Hepatocyte (in vitro differentiated cells): ENCODE results near the gene APOLD1.

ENCODE experiments used
- EZH2phosphoT487 ChIP-seq: fragments of 200-600 bp; sonication (generic); IDR thresholded peaks from one replicate; pipeline ENCODE4 v1.6.1; 2018; ENCODE audit warnings: antibody characterized with exemption, mild to moderate bottlenecking, low read depth, moderate library complexity; ENCODE audit not compliant: unreplicated experiment, severe bottlenecking
- TF ChIP-seq, protein P1 (sequence below): fragments of 200-600 bp; sonication (generic); IDR thresholded peaks from 2 replicates; pipeline ENCODE4 v1.5.1; 2016; ENCODE audit warnings: antibody characterized with exemption, mild to moderate bottlenecking; ENCODE audit not compliant: poor library complexity

DNA sequence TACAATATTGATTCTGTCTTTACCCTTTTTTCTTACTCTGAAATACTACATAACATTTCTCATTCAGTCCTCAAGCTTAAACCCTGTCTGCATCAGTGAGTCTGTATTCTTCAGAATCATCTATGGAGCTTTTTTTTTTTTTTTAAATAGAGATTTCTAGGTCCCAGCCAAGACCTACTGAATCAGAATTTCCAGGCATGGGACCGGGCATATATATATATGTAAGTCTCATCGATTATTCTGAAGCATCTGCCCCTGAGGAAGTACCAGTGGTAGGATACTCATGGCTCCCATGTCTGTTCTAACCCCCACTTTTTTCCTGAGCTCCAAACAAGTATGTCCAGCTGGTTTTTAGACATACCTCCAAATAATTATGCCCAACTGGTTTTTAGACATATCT lies 33.8 kb downstream of the APOLD1 start:
- TF ChIP-seq, protein P1, sequence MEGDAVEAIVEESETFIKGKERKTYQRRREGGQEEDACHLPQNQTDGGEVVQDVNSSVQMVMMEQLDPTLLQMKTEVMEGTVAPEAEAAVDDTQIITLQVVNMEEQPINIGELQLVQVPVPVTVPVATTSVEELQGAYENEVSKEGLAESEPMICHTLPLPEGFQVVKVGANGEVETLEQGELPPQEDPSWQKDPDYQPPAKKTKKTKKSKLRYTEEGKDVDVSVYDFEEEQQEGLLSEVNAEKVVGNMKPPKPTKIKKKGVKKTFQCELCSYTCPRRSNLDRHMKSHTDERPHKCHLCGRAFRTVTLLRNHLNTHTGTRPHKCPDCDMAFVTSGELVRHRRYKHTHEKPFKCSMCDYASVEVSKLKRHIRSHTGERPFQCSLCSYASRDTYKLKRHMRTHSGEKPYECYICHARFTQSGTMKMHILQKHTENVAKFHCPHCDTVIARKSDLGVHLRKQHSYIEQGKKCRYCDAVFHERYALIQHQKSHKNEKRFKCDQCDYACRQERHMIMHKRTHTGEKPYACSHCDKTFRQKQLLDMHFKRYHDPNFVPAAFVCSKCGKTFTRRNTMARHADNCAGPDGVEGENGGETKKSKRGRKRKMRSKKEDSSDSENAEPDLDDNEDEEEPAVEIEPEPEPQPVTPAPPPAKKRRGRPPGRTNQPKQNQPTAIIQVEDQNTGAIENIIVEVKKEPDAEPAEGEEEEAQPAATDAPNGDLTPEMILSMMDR = no peak
- no peak for TF ChIP-seq EZH2phosphoT487
